HG02642 (cell line): ENCODE results near the gene LENG9.
"Not testable (repeated sequence)": the region's sequence is repeated elsewhere in the genome, so short reads cannot be mapped to it uniquely, and the experiment has no call there.

Experiments used
- ATAC-seq: cut with Tn5 transposase; IDR thresholded peaks from one replicate; pipeline ENCODE4 v1.9.1; 2021; ENCODE audit warnings: mild to moderate bottlenecking; ENCODE audit not compliant: unreplicated experiment, poor library complexity

LENG9 gene

DNA sequence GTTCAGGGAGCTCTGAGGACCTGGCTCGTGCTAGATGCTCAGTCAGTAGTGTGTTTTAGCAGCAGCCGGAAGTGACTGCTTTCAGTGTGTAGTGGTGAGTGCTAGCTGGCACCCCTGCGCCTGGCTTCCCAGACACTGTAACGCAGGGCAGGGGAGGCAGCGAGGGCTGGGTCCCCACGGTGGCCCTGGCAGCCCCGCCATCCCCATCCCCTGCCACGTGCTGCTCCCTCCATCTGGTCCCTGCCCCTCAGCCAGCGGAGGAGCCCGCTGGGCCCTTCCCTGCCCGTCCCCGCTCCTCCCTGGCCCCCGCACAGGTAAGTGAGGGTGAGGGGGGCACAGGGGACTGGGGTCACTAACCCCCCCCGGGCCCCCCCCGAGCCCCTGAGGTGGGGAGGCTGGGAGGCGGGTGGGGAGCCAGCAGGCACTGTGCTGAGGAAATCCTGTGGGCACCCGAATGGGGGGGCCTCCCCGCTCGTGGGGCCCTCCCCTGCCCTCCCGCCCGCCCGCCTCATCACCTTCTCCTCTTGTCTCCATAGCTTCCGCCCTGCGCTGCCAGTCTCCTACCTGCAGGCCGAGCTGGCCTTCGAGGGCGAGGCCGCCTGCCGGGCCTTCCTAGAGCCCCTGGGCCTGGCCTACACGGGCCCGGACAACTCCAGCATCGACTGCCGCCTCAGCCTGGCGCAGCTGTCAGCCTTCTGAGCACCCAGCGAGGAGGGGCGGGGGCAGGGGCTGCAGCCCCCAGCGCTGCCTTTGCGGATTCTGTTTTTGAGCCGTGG, 3.2 kb downstream of the LENG9 start:
- ATAC-seq, result no peak

DNA sequence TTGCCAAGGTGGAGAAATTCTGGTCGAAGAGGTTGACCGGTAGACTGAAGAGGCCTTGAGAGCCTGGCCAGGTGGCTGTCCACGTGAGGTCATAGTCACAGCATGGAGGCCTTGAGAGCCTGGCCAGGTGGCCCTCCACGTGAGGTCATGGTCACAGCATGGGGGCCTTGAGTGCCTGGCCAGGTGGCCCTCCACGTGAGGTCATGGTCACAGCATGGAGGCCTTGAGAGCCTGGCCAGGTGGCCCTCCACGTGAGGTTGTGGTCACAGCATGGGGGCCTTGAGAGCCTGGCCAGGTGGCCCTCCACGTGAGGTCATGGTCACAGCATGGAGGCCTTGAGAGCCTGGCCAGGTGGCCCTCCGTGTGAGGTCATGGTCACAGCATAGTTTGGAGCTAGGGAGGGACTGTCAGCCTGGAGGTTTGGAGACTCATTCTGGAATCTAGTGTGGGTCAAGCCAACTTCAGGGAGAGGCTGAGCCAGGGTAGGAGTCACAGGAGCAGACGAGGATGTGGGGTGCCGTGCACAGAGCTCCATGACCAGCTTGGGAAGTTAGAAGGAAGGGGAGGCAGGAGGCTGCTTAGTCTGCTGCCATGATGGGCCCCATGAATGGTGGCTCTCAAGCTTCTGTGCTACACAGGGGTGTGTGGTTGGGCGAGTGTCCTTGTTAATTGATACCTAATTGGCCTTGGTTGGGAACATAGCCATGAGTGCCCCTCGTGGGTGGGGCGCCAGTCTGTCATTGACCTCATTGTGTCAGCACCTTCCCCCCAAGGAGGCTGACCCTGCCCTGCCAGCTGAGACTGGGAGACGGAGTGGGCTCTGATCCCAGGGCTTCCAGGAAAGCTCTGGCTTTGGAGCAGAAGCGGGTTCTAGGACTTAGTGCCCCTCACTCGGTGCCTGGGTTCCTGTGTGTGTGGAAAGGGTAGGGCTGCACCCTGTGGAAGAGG, 4.0 kb downstream of the LENG9 start:
- ATAC-seq, result no peak

DNA sequence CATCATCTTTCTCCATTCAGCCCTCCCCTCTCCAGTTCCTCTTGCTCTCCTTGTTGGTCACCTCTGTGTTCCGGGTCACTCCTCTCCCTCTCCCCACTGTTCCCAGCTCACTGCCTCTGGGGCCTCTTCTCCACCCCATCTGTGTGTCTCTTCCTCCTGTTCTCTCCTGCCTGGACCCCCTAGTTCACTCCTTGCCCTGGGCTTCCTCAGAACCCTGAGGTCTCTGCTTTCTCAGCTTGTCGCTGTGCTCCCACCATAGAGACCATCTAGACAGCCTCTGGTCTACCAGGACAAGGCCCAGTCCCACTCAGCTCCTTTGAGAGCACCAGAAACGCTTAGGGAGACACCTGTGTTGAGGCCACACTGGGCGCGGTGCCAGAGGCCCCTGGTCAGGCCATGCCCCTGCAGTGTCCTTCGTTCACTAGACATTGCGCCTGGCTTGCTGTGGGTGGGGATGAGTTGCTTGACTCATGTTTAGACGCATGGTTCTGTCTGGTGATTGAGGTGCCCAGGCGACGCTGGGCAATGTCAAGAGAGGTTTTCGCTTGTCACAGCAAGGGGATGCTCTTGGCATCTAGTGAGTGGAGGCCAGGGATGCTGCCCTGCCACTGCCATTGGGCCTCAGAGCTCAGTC, 4.8 kb downstream of the LENG9 start:
- no peak for ATAC-seq

DNA sequence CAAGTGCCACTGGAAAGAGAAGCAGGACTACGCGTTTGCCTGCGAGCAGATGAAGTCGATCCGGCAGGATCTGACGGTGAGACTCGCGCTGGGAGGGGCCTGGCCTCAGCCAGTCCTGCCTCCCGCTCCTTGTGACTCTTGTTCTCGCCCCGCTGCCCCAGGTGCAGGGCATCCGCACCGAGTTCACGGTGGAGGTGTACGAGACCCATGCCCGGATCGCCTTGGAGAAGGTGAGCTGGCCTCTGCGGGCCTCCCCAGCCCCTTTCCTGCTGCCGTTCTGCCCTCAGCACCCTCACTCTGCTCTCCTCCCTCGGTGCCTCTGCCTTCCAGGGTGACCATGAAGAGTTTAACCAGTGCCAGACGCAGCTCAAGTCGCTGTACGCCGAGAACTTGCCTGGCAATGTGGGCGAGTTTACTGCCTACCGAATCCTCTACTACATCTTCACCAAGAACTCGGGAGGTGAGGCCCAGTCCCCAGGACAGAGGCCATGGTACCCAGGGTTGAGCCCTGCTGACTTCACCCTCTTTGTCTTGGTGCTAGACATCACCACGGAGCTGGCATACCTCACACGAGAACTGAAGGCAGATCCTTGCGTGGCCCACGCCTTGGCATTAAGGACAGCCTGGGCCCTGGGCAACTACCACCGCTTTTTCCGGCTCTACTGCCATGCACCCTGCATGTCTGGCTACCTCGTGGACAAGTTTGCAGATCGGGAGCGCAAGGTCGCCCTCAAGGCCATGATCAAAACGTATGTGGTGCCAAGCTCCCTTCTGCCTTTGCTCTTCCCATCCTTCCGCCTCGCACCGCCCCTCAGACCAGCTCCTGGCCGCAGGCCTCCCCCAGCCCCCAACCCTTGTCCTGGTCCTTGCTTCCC, 5.6 kb downstream of the LENG9 start:
- no peak for ATAC-seq

DNA sequence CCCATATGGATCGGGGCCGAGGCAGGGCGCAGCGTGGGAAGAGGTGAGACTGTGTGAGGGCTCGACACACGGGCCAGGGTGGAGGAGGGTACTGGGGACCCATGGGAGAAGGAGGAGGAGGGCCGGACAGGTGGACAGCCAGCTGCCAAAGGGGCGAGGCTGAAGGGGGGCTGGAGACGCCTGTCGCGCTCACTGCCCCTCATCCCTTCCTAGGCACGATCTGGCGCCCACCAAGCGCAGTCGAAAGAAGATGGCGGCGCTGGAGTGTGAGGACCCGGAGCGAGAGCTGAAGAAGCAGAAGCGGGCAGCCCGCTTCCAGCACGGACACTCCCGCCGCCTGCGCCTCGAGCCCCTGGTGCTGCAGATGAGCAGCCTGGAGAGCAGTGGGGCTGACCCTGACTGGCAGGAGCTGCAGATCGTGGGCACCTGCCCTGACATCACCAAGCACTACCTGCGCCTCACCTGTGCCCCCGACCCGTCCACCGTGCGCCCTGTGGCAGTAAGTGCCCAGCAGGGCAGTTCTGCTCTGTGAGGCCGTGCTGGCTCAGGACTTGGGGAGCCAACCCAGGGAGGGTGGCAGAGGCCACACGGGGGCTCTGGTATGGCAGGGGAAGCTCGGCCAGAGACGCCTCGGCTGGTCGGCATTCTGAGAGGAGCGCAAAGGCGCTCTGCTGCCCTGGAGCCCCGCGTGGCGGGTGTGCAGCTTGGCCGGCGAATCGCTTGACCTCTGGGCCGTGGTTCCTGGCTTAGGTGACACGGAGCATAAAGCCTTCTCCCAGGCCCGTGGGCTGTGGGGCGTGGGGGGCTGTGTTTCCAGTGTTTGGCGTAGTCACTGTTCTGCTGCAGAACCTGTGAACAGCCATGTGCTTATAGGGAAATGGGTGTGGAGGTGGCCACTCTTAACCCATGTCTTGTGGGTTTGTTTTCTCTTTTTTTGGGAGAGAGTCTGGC, 6.9 kb downstream of the LENG9 start:
- no peak for ATAC-seq

DNA sequence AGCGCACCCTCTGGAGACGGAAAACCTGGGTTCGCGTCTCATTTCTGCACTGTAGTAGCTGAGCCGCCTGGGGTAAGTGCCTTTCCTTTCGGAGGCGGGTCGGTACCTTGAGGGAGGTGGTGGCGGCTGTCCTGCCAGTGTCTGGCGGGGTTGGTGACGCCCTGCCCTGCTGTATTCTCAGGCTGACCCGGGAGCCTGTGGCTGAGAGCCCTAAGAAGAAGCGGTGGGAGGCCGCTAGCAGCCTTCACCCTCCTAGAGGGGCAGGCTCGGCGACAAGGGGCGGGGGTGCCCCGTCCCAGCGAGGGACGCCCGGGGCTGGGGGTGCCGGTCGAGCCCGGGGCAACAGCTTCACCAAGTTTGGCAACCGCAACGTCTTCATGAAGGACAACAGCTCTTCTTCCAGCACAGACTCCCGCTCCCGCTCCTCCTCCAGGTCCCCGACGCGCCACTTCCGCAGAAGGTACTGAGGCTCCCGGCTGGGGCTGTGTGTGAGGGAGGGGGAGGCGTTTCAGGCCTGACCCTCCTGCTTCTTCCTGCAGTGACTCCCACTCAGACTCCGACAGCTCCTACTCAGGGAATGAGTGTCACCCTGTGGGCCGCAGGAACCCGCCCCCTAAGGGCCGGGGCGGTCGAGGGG, 7.7 kb downstream of the LENG9 start:
- ATAC-seq, result no peak

DNA sequence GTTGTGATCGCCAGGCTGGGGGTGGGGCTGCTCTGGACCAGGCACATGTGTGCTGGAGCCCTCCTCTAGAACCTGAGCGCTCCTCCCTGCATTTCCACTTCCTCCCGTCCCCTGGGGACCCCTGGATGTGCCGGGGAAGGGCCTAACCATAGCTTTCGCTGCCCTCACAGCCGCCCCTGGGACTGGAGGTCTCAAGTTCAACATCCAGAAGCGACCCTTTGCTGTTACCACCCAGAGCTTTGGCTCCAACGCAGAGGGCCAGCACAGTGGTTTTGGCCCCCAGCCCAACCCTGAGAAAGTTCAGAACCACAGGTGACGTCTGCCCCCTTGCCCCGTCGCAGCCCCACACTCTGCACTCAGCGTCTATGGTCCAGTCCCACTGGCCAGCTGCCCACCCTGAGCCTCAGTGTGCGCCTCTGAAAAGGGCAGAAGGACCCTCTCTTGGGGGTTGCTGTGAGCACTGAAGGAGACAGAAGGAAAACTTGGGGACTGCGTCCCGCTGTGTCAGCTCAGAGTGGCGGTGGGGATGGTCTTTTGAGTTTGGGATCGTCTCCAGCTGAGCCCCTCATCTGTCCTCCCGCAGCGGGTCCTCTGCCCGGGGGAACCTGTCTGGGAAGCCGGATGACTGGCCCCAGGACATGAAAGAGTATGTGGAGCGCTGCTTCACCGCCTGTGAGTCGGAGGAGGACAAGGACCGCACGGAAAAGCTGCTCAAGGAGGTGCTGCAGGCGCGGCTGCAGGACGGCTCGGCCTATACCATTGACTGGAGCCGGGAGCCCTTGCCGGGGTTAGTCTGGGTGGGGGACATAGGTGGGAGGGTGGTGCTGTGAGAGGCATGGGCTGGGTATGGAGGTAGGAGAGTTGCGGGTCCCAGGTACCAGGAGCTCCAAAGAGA, 8.6 kb downstream of the LENG9 start:
- no peak for ATAC-seq

DNA sequence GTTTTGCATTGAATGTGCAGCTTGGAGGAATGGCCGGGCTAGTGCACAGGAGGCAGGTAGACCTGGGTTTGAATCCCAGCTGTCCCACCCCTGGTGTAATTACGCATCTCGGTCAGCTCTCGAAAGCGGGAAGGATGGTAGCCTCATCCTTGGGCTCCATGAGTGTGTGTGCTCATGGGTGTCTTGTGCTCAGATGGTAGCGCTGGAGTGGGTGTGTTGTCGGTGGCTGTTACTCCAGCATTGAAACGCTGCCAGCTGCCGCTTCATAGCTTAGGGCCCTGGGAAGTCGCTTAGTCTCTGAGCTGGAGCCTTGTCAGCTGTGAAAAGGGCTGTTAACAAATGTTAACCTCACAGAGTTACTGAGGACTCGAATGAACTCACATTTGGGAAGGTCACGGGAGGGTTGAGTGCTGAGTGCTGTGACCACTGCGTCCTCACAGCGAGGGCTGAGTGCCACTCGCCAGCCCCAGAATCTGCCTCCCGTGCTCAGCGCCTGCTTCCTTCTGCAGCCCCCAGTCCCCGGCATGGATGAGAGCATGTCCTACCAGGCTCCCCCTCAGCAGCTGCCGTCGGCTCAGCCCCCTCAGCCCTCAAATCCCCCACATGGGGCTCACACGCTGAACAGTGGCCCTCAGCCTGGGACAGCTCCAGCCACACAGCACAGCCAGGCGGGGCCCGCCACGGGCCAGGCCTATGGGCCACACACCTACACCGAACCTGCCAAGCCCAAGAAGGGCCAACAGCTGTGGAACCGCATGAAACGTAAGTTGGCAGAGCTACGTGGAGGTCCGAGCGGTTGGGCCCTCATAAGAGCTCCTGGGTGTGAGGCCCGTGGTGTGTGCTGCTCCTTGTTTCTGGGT, 9.4 kb downstream of the LENG9 start:
- no peak for ATAC-seq

DNA sequence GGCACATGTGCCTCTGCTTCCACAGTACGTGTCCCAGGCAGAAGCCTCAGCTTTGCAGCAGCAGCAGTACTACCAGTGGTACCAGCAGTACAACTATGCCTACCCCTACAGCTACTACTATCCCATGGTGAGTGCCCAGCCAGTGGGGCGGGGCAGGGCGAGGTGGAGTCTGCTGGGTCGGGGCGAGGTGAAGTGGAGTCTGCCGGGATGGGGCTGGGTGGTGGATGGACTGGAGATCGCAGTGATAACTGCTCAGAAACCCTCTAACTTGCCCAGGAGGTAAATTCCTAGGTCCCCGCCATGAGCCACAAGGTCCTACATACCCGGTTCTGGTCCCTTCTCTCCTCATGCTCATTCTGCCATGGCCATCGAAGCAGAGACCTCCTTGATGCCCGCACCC, 11.0 kb downstream of the LENG9 start:
- no peak for ATAC-seq

DNA sequence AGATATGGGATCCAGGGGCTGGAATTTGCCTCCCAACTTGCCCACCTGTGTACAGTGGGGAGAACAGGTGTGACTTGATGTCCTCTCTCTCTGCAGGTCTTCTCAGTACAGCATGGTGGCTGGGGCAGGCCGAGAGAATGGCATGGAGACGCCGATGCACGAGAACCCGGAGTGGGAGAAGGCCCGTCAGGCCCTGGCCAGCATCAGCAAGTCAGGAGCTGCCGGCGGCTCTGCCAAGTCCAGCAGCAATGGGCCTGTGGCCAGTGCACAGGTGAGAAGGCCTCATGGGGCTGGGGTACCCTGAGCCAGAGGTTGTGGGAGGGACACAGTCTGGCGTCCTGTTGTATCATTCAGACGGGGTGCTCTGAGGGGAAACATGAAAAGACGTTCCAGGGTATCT, 11.6 kb downstream of the LENG9 start:
- ATAC-seq, result no peak

DNA sequence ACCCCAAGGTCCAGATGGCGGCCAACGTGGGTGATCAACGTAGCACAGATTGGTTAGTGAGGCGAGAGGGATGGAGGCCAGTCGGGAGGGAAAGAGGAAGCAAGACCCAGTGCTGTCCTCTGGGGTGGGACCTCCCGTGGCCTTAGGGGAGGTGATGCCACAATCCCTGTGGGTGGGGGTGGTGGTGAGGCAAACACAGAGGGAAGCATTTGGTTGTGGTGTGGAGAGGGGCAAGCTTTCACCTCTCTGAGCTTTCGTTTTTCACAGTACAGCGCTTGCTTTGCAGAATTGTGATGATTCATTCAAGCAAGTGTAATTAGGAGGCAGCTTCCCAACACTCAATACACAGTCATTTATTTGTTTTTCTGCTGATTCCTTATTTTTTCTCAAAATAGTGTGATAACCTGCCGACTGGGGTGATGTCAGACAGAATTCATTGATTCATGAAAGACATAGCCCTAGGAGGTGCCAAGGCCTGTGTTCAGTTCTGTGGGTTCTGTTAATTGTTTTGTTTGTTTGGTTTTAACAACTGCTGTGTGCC, 12.2 kb downstream of the LENG9 start:
- no peak for ATAC-seq

DNA sequence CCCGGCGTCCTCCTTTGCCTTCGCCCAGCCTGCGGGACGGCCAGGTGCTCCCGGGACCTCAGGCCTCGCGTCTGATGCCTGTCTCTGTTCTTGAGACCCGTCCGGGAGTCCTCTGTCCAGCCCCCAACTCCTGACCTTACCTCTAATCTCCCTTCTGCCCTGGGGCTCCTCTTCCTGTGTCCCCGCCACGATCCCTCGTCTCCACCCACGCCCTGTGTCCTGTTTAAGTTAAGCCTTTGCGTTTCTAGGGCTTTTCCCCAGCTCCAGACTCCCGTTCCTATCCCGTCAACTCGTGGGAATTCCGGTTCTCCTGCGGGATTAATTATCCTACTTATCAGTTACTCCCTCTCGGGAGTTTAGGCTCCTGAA, 13.9 kb downstream of the LENG9 start:
- no peak for ATAC-seq

DNA sequence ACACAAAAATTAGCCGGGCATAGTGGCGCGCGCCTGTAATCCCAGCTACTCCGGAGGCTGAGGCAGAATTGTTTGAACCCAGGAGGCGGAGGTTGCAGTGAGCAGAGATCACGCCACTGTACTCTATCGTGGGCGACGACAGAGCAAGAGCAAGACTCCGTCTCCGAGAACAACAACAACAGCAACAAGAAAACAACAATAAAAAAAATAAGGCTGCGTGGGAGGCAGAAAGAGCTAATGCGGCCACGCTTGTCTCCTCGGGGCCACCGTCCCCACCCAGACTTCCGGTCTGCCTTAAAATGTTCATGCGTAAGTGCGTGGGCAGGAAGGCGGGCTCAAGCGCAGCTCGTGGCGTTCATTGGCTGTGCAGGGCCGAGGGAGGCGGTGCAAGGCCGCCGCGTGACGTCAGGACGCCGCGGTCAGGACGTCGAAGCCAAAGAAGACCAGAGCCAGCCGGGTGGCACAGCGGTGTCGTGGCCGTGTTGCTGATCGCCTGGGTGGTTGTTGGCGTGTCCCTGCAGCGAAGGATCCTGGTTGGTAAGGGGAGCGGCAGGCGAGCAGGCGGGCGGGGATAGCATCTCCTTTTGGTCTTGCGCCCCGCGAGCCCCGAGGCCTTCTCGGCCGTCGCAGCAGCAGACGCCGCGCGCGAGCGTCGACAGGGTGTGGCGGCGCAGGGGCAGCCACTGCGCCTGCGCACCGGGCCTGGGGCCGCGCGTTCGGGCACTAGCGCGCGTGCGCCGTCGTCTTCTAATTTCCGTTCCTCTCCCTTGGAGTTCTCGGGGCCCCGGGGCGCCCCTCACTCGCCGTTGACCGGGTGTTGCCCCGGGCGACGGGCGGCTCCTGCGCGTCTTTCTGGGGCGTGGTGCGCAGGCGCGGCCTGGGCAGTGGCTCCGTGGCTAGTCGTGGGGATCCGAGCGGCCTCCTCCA, 14.5 kb downstream of the LENG9 start, which contains the start of gene LENG8:
LENG8 (plus strand) TSS at position 426 of the 927 bp plus-strand sequence. CDS start 2,146 bp downstream, outside the sequence.
- peak; percentile 90 for ATAC-seq

DNA sequence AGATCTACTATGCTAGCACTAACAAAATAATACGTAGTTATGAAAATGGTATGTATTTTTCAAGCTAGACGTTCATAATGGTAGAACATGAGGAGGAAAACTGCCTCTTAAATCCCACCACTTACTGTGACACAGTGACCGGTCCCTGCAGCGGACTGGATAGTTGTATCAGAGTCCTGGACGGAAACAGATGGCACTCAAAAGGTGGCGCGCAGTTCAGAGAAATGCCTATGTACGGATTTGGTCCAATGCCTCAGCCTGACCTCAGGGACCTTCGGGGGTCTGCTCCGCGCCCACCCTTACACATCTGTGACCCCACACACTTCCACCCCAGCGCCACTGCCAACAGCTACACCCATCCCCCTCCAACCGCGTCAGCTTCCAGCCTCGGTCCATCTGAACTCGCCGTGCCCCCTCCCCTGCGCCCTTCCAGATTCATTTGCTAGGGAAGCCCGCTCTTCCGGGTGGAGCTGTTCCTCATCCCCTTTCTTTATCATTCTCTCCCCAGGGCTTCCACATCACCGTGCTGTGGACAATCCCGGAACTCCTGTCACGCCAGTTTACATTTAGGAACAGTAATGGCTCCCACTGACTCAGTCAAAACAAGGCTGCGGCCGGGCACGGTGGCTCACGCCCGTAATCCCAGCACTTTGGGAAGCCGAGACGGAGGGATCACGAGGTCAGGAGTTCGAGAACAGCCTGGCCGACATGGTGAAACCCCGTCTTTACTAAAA, 15.4 kb downstream of the LENG9 start:
- ATAC-seq, result peak; percentile 15

DNA sequence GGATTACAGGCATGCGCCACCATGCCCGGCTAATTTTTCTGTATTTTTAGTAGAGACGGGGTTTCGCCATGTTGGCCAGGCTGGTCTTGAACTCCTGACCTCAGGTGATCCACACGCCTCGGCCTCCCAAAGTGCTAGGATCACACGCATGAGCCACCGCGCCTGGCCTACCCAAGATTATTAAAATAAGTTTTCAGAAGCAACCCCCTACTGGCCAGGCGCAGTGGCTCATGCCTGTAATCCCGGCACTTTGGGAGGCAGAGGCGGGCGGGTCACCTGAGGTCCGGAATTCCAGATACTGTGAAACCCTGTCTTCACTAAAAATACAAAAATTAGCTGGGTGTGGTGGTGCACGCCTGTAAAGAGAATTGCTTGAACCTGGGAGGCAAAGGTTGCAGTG, 17.2 kb downstream of the LENG9 start:
- ATAC-seq, result not testable (repeated sequence)
